ENCODE measurements around the gene GLOD5. TPM values are rescaled to one million over a fixed set of nuclear protein-coding genes. Genes with fewer than 3 reads are reported as not detected.

Gene GLOD5
- total and polyA plus RNA-seq, 2 of the 8 experiments (the other 6 are each of a cell fraction or from before 2014, with no cell fraction given) = 0.18 TPM; not detected in 1

GRCh38 chrX:48786341-48786800, 24.8 kb downstream of the GLOD5 start, which contains the start of gene GATA1:
TSS of gene GATA1 (plus strand) at chrX:48786590. CDS start at chrX:48791110, 4,520 bp downstream.
- H3K9ac ChIP-seq (replicated peaks in 1 of 4; ENCODE audit: extremely low read depth in 1 of 4, low read depth in 3 of 4, low read length in 3 of 4) = no peak within 1 kb of the TSS
- no peak within 1 kb of the TSS for H3K18ac ChIP-seq (ENCODE audit: extremely low read depth, low read length)
- no peaks in the 10 kb centered on the region for H3K36me3 ChIP-seq (ENCODE audit: control insufficient read depth in 2 of 4, insufficient read depth in 4 of 4, low read length in 3 of 4)
- no peaks in the 10 kb centered on the region for H3K4me1 ChIP-seq (replicated peaks in 1 of 4; ENCODE audit: control insufficient read depth in 3 of 4, insufficient read depth in 4 of 4, low read length in 3 of 4)
- no peaks in the 10 kb centered on the region for H3K27me3 ChIP-seq (replicated peaks in 1 of 4; ENCODE audit: control insufficient read depth in 3 of 4, extremely low read depth in 1 of 4, insufficient read depth in 3 of 4, low read length in 3 of 4)
- WGBS, 2 experiments (ENCODE audit: extremely low coverage in 1 of 2, insufficient coverage in 1 of 2, insufficient read length in 1 of 2, insufficient replicate concordance in 2 of 2, low coverage in 1 of 2, low lambda C conversion rate in 2 of 2, missing lambda C conversion rate in 1 of 2) = 89% methylated on average over 3 of the region's 7 CpGs; no CpG with 5 or more reads in 1 of the 2 experiments
- H2BK15ac ChIP-seq (ENCODE audit: low read length) = no peak within 1 kb of the TSS
- no peaks in the 10 kb centered on the region for H4K20me1 ChIP-seq (replicated peaks in 1 of 2; ENCODE audit: control insufficient read depth in 1 of 2, insufficient read depth in 2 of 2, low read length in 2 of 2)
- no peak within 1 kb of the TSS for H3K56ac ChIP-seq (replicated peaks; ENCODE audit: insufficient read length, low read depth, low read length)
- POLR2A ChIA-PET (ENCODE audit: partially characterized antibody) = no interaction called here
- H3K79me1 ChIP-seq (ENCODE audit: low read depth, low read length) = no peaks in the 10 kb centered on the region
- H3K14ac ChIP-seq (ENCODE audit: insufficient read length) = no peak within 1 kb of the TSS
- no peak within 1 kb of the TSS for H2AK5ac ChIP-seq (ENCODE audit: low read depth, low read length)
- H2BK20ac ChIP-seq (ENCODE audit: low read length) = no peak within 1 kb of the TSS
- H3K23me2 ChIP-seq (ENCODE audit: low read depth, low read length) = no peaks in the 10 kb centered on the region
- H3K79me2 ChIP-seq (ENCODE audit: control insufficient read depth in 1 of 2, insufficient read depth in 2 of 2, low read length in 2 of 2) = no peaks in the 10 kb centered on the region
- no peak within 1 kb of the TSS for H2AFZ ChIP-seq (ENCODE audit: low read length)
- DNase-seq (ENCODE audit: low read depth in 1 of 2, low spot score in 2 of 2) (no peak), FAIRE-seq (no peak)
- no peak within 1 kb of the TSS for H4K5ac ChIP-seq (ENCODE audit: insufficient read length, low read depth, low read length)
- no peak within 1 kb of the TSS for H3K23ac ChIP-seq (ENCODE audit: insufficient read length)
- no peak within 1 kb of the TSS for H2BK5ac ChIP-seq (ENCODE audit: low read depth, low read length)
- H2BK120ac ChIP-seq (replicated peaks; ENCODE audit: low read depth, low read length) = no peak within 1 kb of the TSS
- H4K91ac ChIP-seq (replicated peaks; ENCODE audit: insufficient read length, low read length) = no peak within 1 kb of the TSS
- H3K4me3 ChIP-seq (ENCODE audit: extremely low read depth in 1 of 4, insufficient read depth in 2 of 4, low read depth in 3 of 4, low read length in 4 of 4) = no peak within 1 kb of the TSS
- no peak within 1 kb of the TSS for H3K27ac ChIP-seq (ENCODE audit: low read depth, low read length)
- H4K8ac ChIP-seq (ENCODE audit: extremely low read depth, insufficient read depth, low read length) = no peak within 1 kb of the TSS
- H3K4ac ChIP-seq (replicated peaks; ENCODE audit: insufficient read length, low read depth, low read length) = no peak within 1 kb of the TSS
- H3K9me3 ChIP-seq (ENCODE audit: insufficient read depth in 2 of 2, low read depth in 1 of 2, low read length in 1 of 2) = no peaks in the 10 kb centered on the region
- no peak within 1 kb of the TSS for H2BK12ac ChIP-seq (ENCODE audit: low read depth, low read length)
- H3K4me2 ChIP-seq (ENCODE audit: insufficient read depth in 1 of 2, low read depth in 2 of 2, low read length in 2 of 2) = no peak within 1 kb of the TSS
- TF ChIP-seq SIN3A (conservative IDR thresholded peaks at IDR 0.05 in 1 of 2, IDR thresholded peaks at IDR 0.05 in 1 of 2; ENCODE audit: low read depth in 1 of 2, low read length in 2 of 2) (no peak), TCF12 (IDR thresholded peaks at IDR 0.05; ENCODE audit: low read depth, low read length) (no peak), TBP (IDR thresholded peaks at IDR 0.05; ENCODE audit: low read depth, low read length) (no peak), TAF1 (IDR thresholded peaks at IDR 0.05; ENCODE audit: low read depth, low read length) (no peak), KDM4A (IDR thresholded peaks at IDR 0.05; ENCODE audit: low read depth, low read length, severe bottlenecking) (no peak), RFX5 (IDR thresholded peaks at IDR 0.05; ENCODE audit: borderline replicate concordance, low read depth, low read length) (no peak), ZNF274 (IDR thresholded peaks at IDR 0.05; ENCODE audit: borderline replicate concordance, extremely low read depth, low read length) (no peak), CBX5 (IDR thresholded peaks at IDR 0.05; ENCODE audit: low read depth, low read length) (no peak), KDM1A (IDR thresholded peaks at IDR 0.05; ENCODE audit: borderline replicate concordance, low read length) (no peak)
- CTCF ChIA-PET (ENCODE audit: partially characterized antibody) = no interaction called here

Measured in H1 (cell line).